Left ventricle myocardium inferior (tissue), 1 donor: ENCODE results near the gene SCYGR4. TPM values are rescaled to one million over a fixed set of nuclear protein-coding genes. Genes with fewer than 3 reads are reported as not detected.

Experiments used
- DNase-seq: peaks from one replicate; pipeline ENCODE4 v3.0.0-alpha.2; 2020
- H3K27ac ChIP-seq: fragments of 200-600 bp; replicated peaks from 2 replicates; pipeline ENCODE4 v1.8.0; 2021
- H3K27me3 ChIP-seq: fragments of 200-600 bp; 2 replicates; pipeline ENCODE4 v1.8.0; 2021; ENCODE audit warnings: low read depth
- H3K36me3 ChIP-seq: fragments of 200-600 bp; 2 replicates; pipeline ENCODE4 v1.8.0; 2021
- H3K4me1 ChIP-seq: fragments of 200-600 bp; 2 replicates; pipeline ENCODE4 v1.8.0; 2021
- H3K4me3 ChIP-seq: fragments of 200-600 bp; 2 replicates; pipeline ENCODE4 v1.8.0; 2021; ENCODE audit warnings: mild to moderate bottlenecking, moderate library complexity
- H3K9me3 ChIP-seq: fragments of 200-600 bp; replicated peaks from 2 replicates; pipeline ENCODE4 v1.8.0; 2021
- CTCF ChIP-seq: fragments of 200-600 bp; IDR thresholded peaks from 2 replicates; pipeline ENCODE4 v1.8.0; 2021; ENCODE audit warnings: antibody characterized with exemption, mild to moderate bottlenecking, borderline replicate concordance
- intact Hi-C: fragments of 100-400 bp; cut with micrococcal nuclease; formaldehyde crosslinking; loops from one replicate; pipeline ENCODE4 v1.11.0; 2022
- total RNA-seq: library from RNA; stranded (reverse); fragmentation: NEBNext Ultra II Directional; extraction: Animal tissue kit (Norgen Biotek cat#: 25700); gene quantifications from one replicate; pipeline ENCODE4 v1.2.1, GENCODE V29; 2021
- donor health status: DM: no; HTN: yes; CAD: no; lungs with severe emphysema.

SCYGR4 gene
- total RNA-seq, 1 donor from 2014 or later: not detected

- Histone ChIP-seq H3K4me3 (no peak overlapping the region), H3K27me3 (peaks cover 13% of the 10 kb centered on the region), H3K9me3 (no peaks in the 10 kb centered on the region), H3K36me3 (no peaks in the 10 kb centered on the region), H3K27ac (no peak overlapping the region), H3K4me1 (no peaks in the 10 kb centered on the region)
- no peak for DNase-seq
- intact Hi-C loops: no loop called here
- TF ChIP-seq CTCF: no peak
These were observed 37.1 kb downstream of the SCYGR4 start for GRCh38 chr2:227654426-227654825.

- Histone ChIP-seq H3K36me3 (no peaks in the 10 kb centered on the region), H3K4me3 (no peak overlapping the region), H3K27ac (no peak overlapping the region), H3K27me3 (peaks cover 8% of the 10 kb centered on the region), H3K9me3 (no peaks in the 10 kb centered on the region), H3K4me1 (no peaks in the 10 kb centered on the region)
- intact Hi-C loops: loop anchor here (5.0 kb wide), 1 partner anchor 112 kb away; no protein-coding TSS in a partner anchor
- no peak for TF ChIP-seq CTCF
- DNase-seq: no peak
These were observed 38.2 kb downstream of the SCYGR4 start for GRCh38 chr2:227655454-227655853.

GRCh38 chr2:227657199-227657845, 40.0 kb downstream of the SCYGR4 start:
- intact Hi-C loops: loop anchor here (5.0 kb wide), 1 partner anchor 110 kb away; no protein-coding TSS in a partner anchor
- peaks cover 7% of the 10 kb centered on the region for H3K27me3 ChIP-seq
- H3K4me3 ChIP-seq: no peak overlapping the region
- H3K9me3 ChIP-seq: no peaks in the 10 kb centered on the region
- no peak for TF ChIP-seq CTCF
- H3K27ac ChIP-seq: no peak overlapping the region
- no peaks in the 10 kb centered on the region for H3K4me1 ChIP-seq
- no peak for DNase-seq
- no peaks in the 10 kb centered on the region for H3K36me3 ChIP-seq

GRCh38 chr2:227661025-227661649, 43.8 kb downstream of the SCYGR4 start:
- H3K4me3 ChIP-seq: no peak overlapping the region
- peaks cover 21% of the 10 kb centered on the region for H3K27me3 ChIP-seq
- DNase-seq: no peak
- no peaks in the 10 kb centered on the region for H3K9me3 ChIP-seq
- H3K27ac ChIP-seq: no peak overlapping the region
- no peak for TF ChIP-seq CTCF
- H3K4me1 ChIP-seq: no peaks in the 10 kb centered on the region
- no peaks in the 10 kb centered on the region for H3K36me3 ChIP-seq
- intact Hi-C loops: no loop called here

- no peak overlapping the region for H3K4me3 ChIP-seq
- intact Hi-C loops: no loop called here
- H3K4me1 ChIP-seq: no peaks in the 10 kb centered on the region
- peaks cover 21% of the 10 kb centered on the region for H3K27me3 ChIP-seq
- H3K36me3 ChIP-seq: no peaks in the 10 kb centered on the region
- no peak for TF ChIP-seq CTCF
- H3K9me3 ChIP-seq: no peaks in the 10 kb centered on the region
- DNase-seq: no peak
- H3K27ac ChIP-seq: no peak overlapping the region
These were observed 44.5 kb downstream of the SCYGR4 start for GRCh38 chr2:227661827-227662226.
